ENCODE results near the gene SP8.

The SP8 gene

DNA sequence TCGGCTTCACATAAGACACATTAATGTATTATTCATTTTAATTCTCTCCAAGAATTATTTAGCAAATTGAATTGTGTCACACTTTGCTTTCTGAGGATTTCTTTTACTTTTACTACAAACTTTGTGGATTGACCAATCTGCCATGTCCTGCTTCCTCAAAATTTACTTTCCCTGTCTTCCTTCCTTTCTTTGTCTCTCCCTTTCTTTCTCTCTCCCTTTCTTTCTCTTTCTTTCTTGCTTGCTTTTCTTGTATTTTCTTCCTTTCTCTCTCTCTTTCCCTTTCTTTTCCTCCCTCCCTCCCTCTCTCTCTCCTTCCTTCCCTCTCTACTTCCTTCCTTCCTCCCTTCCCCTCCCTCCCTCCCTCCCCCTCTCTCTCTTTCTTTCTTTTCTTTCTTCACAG lies 37.8 kb downstream of the SP8 start:
- no peak for DNase-seq

DNA sequence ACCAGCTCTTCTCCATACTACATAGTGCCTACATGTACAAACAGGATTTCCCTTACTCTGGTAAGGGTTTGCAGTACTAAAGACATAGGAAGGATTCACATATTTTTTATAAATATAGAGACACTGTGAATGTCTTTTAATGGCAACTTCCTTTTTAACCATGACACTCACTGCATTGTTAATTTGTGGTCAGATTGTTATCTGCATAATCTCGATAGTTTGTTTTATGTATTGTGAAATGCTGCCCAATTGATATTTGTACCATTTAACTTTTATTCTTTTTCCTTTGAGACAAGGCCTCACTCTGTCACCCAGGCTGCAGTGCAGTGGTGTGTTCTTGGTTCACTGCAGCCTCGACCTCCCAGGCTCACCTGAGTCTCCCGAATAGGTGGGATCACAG lies 39.7 kb downstream of the SP8 start:
- DNase-seq = no peak

DNA sequence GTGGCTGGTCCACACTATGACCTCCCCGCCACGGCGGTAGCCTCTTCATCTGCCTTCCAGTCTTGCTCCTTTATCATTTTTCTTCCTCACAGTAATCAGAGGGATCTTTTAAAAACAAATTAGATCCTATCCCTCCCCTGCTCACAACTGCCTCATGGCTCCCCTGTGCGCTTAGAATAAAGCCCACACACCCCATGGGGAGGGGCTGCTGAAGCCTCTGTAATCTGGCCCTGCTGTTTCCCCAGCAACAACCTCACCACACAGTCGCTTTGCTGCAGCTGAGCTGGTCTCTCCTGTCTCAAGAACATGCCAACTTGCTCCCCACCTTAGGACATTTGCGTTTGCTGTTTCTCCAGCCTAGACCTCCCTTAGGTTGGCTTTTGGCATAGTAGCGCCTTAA lies 41.0 kb downstream of the SP8 start:
- DNase-seq = no peak

DNA sequence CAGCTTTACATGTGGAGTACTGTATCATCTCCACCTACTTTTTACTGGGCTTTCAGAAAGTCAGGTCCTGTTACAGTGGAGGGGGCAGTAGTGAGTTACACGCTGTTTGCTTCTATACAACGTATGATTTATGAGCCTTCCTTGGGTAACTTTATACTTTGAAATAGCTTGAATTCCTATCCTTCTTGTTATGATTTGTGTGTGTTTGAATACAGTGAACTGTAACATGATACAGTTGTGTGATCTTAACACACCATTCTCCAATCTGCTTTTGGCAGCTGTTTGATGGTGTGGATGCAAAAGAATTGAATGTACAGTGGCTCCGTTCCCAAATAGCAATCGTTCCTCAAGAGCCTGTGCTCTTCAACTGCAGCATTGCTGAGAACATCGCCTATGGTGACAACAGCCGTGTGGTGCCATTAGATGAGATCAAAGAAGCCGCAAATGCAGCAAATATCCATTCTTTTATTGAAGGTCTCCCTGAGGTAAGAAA lies 41.7 kb downstream of the SP8 start:
- no peak for DNase-seq

DNA sequence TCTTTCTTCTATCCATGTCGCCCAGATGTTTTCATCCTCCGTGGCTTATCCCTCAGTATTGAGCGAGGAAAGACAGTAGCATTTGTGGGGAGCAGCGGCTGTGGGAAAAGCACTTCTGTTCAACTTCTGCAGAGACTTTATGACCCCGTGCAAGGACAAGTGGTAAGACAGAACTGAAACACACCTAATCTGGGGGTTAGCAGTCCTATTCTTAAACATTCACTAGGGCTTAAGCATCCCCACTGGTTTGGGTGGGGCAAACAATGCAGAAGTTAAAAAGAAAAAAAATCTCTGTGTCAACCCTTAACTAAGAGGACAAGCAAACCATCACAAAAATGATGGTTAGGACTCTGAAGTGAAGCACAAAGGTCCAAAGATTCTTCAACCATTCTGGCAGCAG lies 43.8 kb downstream of the SP8 start:
- DNase-seq = no peak

DNA sequence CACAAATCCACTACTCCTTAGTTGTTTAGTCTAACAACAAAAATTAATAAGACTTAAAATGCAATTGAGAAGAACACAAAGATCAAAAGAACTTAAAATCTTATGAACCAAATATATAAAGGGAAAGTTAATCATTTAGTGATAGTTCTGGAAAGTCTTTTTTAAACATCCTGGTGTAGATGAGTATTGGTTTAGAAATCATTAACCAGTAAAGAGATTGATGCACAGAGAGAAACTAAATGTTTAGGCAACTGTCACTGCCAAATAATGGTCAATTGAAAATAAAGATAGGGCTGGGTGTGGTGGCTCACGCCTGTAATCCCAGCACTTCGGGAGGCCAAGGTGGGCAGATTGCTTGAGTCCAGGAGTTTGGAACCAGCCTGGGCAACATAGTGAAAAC lies 44.9 kb downstream of the SP8 start:
- no peak for DNase-seq

DNA sequence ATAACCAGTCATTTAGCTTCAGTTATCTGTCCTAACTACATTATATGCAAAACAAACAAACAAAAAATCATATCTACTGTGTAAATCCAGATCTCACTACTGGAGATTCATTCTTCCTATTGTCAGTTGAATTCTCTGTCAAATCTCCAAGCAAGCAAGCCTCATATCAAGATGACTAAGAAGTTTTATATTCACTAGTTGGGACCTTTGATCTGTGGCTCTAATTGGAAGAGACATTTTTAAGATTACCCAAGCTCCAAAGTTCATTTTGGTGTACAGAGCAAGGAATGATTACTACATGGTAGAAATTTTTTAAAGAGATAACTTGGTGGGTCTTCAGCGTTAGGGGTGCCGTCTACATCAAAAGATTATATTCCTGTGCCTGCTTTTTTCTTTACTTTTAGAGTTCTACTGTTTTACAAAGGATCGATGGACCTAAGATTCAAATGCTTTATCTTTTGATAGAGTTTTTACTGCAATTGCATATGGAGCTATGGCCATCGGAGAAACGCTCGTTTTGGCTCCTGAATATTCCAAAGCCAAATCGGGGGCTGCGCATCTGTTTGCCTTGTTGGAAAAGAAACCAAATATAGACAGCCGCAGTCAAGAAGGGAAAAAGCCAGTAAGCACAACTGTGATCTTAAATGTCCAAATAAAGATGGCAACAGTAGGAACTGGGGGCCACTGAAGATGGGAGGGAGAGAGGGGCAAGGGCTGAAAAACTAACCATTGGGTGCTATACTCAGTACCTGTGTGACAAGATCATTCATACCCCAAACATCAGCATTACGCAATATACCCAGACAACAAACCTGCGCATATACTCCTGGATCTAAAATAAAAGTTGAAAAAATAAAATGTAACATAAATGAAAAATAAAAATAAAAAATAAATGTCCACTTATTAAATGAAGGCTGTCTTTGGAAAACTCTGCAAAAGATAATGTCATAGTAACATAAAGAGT lies 47.9 kb downstream of the SP8 start:
- DNase-seq = no peak

DNA sequence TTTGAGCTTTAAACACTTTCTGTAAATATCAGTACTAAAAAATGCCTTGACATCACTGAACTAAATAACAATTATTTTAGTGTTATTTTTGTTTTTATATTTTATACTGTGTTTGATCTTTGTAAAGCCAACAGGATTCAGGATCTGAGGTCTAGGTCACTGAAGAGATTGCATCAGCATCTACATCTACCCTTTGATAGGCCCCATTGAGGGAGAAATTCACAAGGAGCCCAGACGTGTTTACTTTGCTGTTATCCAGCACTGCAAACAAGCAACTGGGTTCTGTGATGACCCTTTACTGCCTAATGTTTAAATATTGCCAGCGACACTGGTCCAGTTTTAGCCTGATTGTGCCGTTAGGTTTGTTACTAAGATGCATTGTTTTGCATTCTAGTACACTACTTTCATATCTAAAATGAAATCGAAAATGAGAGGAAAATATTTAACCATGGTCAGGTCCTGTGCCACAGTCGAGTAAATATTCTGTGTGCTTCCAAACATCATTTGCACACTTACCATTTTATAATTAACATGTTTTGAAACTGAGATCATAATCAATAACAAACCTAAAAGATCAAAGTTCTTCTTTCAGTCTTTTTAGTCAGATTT lies 48.7 kb downstream of the SP8 start:
- DNase-seq = no peak

DNA sequence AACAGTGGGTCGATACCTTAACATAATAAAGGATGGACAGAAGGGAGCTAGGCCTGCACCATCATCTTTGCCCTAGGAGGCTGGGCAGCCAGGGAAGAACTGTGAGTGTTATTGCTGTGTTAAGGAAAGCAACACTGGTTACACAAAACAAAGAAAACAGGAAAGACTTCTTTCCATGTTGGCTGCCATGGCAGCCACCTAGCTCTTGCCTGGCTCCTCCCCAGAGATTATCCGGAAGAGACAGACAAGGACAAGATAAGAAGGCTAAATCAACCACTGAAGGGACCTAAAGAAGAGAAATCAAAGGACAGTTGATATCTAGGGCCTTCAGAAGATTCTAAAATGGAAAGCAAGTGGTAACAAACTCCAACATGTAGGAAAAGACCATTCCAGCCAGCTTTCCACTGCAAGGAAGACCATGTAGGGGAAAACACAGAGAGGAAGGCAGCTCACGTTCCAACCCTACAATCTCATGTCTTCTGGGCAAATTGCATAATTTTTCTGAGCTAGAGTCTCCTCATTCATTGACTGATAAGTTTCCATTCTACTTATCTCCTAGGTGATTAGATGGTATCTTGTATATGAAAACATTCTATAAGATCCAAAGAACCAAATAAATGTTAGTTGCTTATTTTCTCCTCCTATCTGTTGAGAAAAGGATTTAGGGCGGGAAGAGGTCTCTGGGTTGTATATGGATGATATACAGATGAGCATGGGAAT lies 51.2 kb downstream of the SP8 start:
- DNase-seq = no peak

All from inflammatory macrophage (primary cell).